GM10248 (cell line): Measurements from ENCODE around the gene PNLIP.

Source experiments
- CTCF ChIA-PET: fragments of 300-600 bp; sonication (Branson Sonifier 250); formaldehyde crosslinking; extraction: SDS; loops from one replicate; lab custom pipeline; 2021; ENCODE audit warnings: antibody characterized with exemption; lab: Yijun Ruan, JAX
- POLR2A ChIA-PET: fragments of 350-650 bp; sonication (Branson Sonifier 250); formaldehyde crosslinking; extraction: SDS; loops from one replicate; lab custom pipeline; 2020; ENCODE audit warnings: antibody characterized with exemption; lab: Yijun Ruan, JAX
- DNase-seq: peaks from one replicate; pipeline ENCODE4 v3.0.0; 2012; ENCODE audit errors: extremely low spot score
- CTCF ChIP-seq: IDR thresholded peaks from 2 replicates; pipeline ENCODE4 v1.5.1; 2012; ENCODE audit warnings: mild to moderate bottlenecking, low read depth; ENCODE audit errors: extremely low read depth, missing control alignments, control extremely low read depth

The PNLIP gene

GRCh38 chr10:116614796-116615195 lies 69.1 kb downstream of the PNLIP start:
- ChIA-PET POLR2A (no interaction called here), CTCF (interaction anchor here (1.7 kb wide), 1 partner anchor 66 kb away, joined by 4 read pairs; no protein-coding TSS in a partner anchor)
- TF ChIP-seq CTCF, result no peak
- no peak for DNase-seq

GRCh38 chr10:116615199-116615776 lies 69.6 kb downstream of the PNLIP start:
- CTCF ChIA-PET, result interaction anchor here (1.7 kb wide), 1 partner anchor 66 kb away, joined by 4 read pairs; no protein-coding TSS in a partner anchor
- DNase-seq, result no peak
- POLR2A ChIA-PET, result no interaction called here
- no peak for TF ChIP-seq CTCF
